H1 (cell line): ENCODE measurements around the gene MGAT5B.

Experiments used
- CTCF ChIP-seq, 3 experiments: IDR thresholded peaks; 1 replicate in 2 of 3; 2 replicates in 1 of 3; pipeline versions ENCODE4 v1.5.1 to v1.6.1; 2011; ENCODE audit warnings: low read length in 3 of 3, mild to moderate bottlenecking in 3 of 3, inconsistent platforms in 2 of 3, low read depth in 1 of 3, moderate library complexity in 1 of 3; ENCODE audit not compliant: insufficient read depth in 1 of 3; ENCODE audit errors: control extremely low read depth in 1 of 3
- EGR1 ChIP-seq: IDR thresholded peaks from 2 replicates; pipeline ENCODE4 v1.6.1; 2011; ENCODE audit warnings: low read depth, low read length, borderline replicate concordance
- KDM5A ChIP-seq: fragments of 200-600 bp; IDR thresholded peaks from 2 replicates; pipeline ENCODE4 v1.7.1; 2012; ENCODE audit warnings: mild to moderate bottlenecking, low read length, inconsistent platforms, mixed read lengths
- POLR2A ChIP-seq, 2 experiments: IDR thresholded peaks; 1 replicate in 1 of 2; 2 replicates in 1 of 2; pipeline ENCODE4 v1.6.1; 2011; ENCODE audit warnings: low read depth in 2 of 2, low read length in 2 of 2, mild to moderate bottlenecking in 2 of 2; ENCODE audit errors: control extremely low read depth in 1 of 2
- SUZ12 ChIP-seq: fragments of 200-600 bp; sonication (generic); IDR thresholded peaks from 2 replicates; pipeline ENCODE4 v1.6.1; 2012; ENCODE audit warnings: mild to moderate bottlenecking, inconsistent platforms, low read length, moderate library complexity, mixed read lengths
- TAF1 ChIP-seq: IDR thresholded peaks from 2 replicates; pipeline ENCODE4 v1.6.1; 2011; ENCODE audit warnings: mild to moderate bottlenecking, low read depth, low read length
- ZNF274 ChIP-seq: IDR thresholded peaks from 2 replicates; pipeline ENCODE4 v1.7.0; 2012; ENCODE audit warnings: low read length, borderline replicate concordance; ENCODE audit errors: extremely low read depth

GRCh38 chr17:76844846-76845245 lies 23.4 kb upstream of the MGAT5B start:
- TF ChIP-seq KDM5A (no peak), TAF1 (no peak), ZNF274 (no peak), CTCF (IDR thresholded peaks at IDR 0.05; ENCODE audit: control extremely low read depth in 1 of 3, insufficient read depth in 1 of 3, low read depth in 1 of 3, low read length in 3 of 3) (no peak), SUZ12 (no peak), EGR1 (no peak), POLR2A (IDR thresholded peaks at IDR 0.05; ENCODE audit: control extremely low read depth in 1 of 2, low read depth in 2 of 2, low read length in 2 of 2) (no peak)
